ENCODE measurements around the gene LANCL3. TPM values are rescaled to one million over a fixed set of nuclear protein-coding genes. Genes with fewer than 3 reads are reported as not detected.

LANCL3 gene
- total RNA-seq, 1 experiment from 2014 or later, result 0.03 TPM

DNA sequence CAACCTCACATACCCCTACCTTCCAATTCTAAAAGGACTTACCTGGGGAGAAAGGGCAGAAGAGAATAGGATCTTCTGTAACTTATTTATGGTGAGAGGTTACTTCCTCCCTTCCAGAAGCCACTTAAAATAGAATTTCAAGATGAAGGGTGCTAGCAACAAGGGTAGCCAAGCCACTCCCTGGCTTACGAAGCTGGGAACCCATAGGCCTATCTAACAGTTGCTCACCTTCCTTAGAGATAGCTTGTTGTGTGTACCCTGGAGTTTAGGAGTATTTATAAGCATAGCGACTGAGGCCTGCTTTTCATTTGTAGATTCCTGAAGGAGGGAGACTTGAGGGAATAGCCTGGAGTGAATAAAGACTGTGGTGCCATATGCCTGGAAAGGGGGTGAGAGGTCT is 143.0 kb downstream of the LANCL3 start:
- ChIA-PET CTCF (no interaction called here), POLR2A (no interaction called here)
- Histone ChIP-seq H3K4me1 (ENCODE audit: control insufficient read depth, insufficient read depth, low read length) (no peaks in the 10 kb centered on the region), H3K27ac (ENCODE audit: low read length) (no peak overlapping the region), H3K9me3 (ENCODE audit: control insufficient read depth, insufficient read depth, low read depth, low read length) (no peaks in the 10 kb centered on the region), H3K36me3 (ENCODE audit: control insufficient read depth, insufficient read depth, low read length) (no peaks in the 10 kb centered on the region), H3K4me3 (ENCODE audit: low read depth in 2 of 2, low read length in 2 of 2) (no peak overlapping the region), H3K27me3 (ENCODE audit: control insufficient read depth, insufficient read depth, low read length) (no peaks in the 10 kb centered on the region)
- in situ Hi-C loops (cut with HindIII; ENCODE audit: low pct_unique_long_range_greater_than_20kb, low sequenced_read_pairs), result no loop called here
- ATAC-seq (no peak), DNase-seq (ENCODE audit: low read depth, low spot score) (no peak)
- TF ChIP-seq, protein P1, sequence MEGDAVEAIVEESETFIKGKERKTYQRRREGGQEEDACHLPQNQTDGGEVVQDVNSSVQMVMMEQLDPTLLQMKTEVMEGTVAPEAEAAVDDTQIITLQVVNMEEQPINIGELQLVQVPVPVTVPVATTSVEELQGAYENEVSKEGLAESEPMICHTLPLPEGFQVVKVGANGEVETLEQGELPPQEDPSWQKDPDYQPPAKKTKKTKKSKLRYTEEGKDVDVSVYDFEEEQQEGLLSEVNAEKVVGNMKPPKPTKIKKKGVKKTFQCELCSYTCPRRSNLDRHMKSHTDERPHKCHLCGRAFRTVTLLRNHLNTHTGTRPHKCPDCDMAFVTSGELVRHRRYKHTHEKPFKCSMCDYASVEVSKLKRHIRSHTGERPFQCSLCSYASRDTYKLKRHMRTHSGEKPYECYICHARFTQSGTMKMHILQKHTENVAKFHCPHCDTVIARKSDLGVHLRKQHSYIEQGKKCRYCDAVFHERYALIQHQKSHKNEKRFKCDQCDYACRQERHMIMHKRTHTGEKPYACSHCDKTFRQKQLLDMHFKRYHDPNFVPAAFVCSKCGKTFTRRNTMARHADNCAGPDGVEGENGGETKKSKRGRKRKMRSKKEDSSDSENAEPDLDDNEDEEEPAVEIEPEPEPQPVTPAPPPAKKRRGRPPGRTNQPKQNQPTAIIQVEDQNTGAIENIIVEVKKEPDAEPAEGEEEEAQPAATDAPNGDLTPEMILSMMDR (IDR thresholded peaks at IDR 0.05), result no peak
- no peak for TF ChIP-seq TCF7L2 (IDR thresholded peaks at IDR 0.05; ENCODE audit: low read depth, low read length)
- TF ChIP-seq SIN3A (IDR thresholded peaks at IDR 0.05; ENCODE audit: borderline replicate concordance, insufficient read depth, low read depth, low read length), result no peak
- TF ChIP-seq POLR2AphosphoS5 (IDR thresholded peaks at IDR 0.05; ENCODE audit: low read depth, low read length), result no peak
- TF ChIP-seq REST (IDR thresholded peaks at IDR 0.05; ENCODE audit: insufficient read depth in 1 of 2, low read depth in 2 of 2, low read length in 1 of 2), result no peak
- no TSS peak for BruUV-seq (replicated peaks)
- intact Hi-C loops (cut with micrococcal nuclease; ENCODE audit: unreplicated experiment), result no loop called here

GRCh38 chrX:37716602-37717001 is 145.1 kb downstream of the LANCL3 start:
- intact Hi-C loops (cut with micrococcal nuclease; ENCODE audit: unreplicated experiment), result no loop called here
- POLR2A ChIA-PET, result no interaction called here
- H3K4me1 ChIP-seq (ENCODE audit: control insufficient read depth, insufficient read depth, low read length), result no peaks in the 10 kb centered on the region
- H3K9me3 ChIP-seq (ENCODE audit: control insufficient read depth, insufficient read depth, low read depth, low read length), result no peaks in the 10 kb centered on the region
- BruUV-seq (replicated peaks), result no TSS peak
- CTCF ChIA-PET, result no interaction called here
- H3K36me3 ChIP-seq (ENCODE audit: control insufficient read depth, insufficient read depth, low read length), result no peaks in the 10 kb centered on the region
- DNase-seq (ENCODE audit: low read depth, low spot score), result no peak
- no peaks in the 10 kb centered on the region for H3K27me3 ChIP-seq (ENCODE audit: control insufficient read depth, insufficient read depth, low read length)
- ATAC-seq, result no peak
- H3K27ac ChIP-seq (ENCODE audit: low read length), result no peak overlapping the region
- TF ChIP-seq, protein P1 (IDR thresholded peaks at IDR 0.05), result no peak
- TF ChIP-seq SIN3A (IDR thresholded peaks at IDR 0.05; ENCODE audit: borderline replicate concordance, insufficient read depth, low read depth, low read length) (no peak), TCF7L2 (IDR thresholded peaks at IDR 0.05; ENCODE audit: low read depth, low read length) (no peak), REST (IDR thresholded peaks at IDR 0.05; ENCODE audit: insufficient read depth in 1 of 2, low read depth in 2 of 2, low read length in 1 of 2) (no peak), POLR2AphosphoS5 (IDR thresholded peaks at IDR 0.05; ENCODE audit: low read depth, low read length) (no peak)
- H3K4me3 ChIP-seq (ENCODE audit: low read depth in 2 of 2, low read length in 2 of 2), result no peak overlapping the region
- in situ Hi-C loops (cut with HindIII; ENCODE audit: low pct_unique_long_range_greater_than_20kb, low sequenced_read_pairs), result no loop called here

Data from Panc1 (cell line).